HEK293 (cell line): ENCODE results near the gene RNF123.

Source experiments
- HOXA7 ChIP-seq: sonication (generic); formaldehyde crosslinking; IDR thresholded peaks from 2 replicates; pipeline ENCODE4 v1.8.1; 2022; ENCODE audit warnings: missing genetic modification reagents, borderline replicate concordance
- PATZ1 ChIP-seq: fragments of 450-650 bp; formaldehyde crosslinking; IDR thresholded peaks from 2 replicates; pipeline ENCODE4 v1.5.1; 2016; ENCODE audit warnings: missing biosample characterization, missing genetic modification characterization
- ZBTB8A ChIP-seq: fragments of 450-650 bp; formaldehyde crosslinking; IDR thresholded peaks from 2 replicates; pipeline ENCODE4 v1.5.1; 2016; ENCODE audit warnings: missing biosample characterization, missing genetic modification characterization
- ZNF24 ChIP-seq: fragments of 450-650 bp; formaldehyde crosslinking; IDR thresholded peaks from 2 replicates; pipeline ENCODE4 v1.5.1; 2016; ENCODE audit warnings: missing biosample characterization, missing genetic modification characterization
- ZNF274 ChIP-seq, 2 experiments: fragments of 200-500 bp in 1 of 2; fragments of 450-650 bp in 1 of 2; sonication (Bioruptor generic) in 1 of 2; formaldehyde crosslinking in 1 of 2; IDR thresholded peaks; 2 replicates each; pipeline versions ENCODE4 v1.5.1 to v1.6.1; 2014 to 2016; ENCODE audit warnings: borderline replicate concordance in 1 of 2, inconsistent platforms in 1 of 2, low read length in 1 of 2, missing biosample characterization in 1 of 2, missing genetic modification characterization in 1 of 2
- ZNF324 ChIP-seq: fragments of 450-650 bp; formaldehyde crosslinking; IDR thresholded peaks from 2 replicates; pipeline ENCODE4 v1.5.1; 2016; ENCODE audit warnings: missing biosample characterization, missing genetic modification characterization
- ZNF513 ChIP-seq: fragments of 450-650 bp; IDR thresholded peaks from 2 replicates; pipeline ENCODE4 v1.5.1; 2018; ENCODE audit warnings: missing biosample characterization, missing genetic modification characterization
- ZNF707 ChIP-seq: fragments of 450-650 bp; formaldehyde crosslinking; IDR thresholded peaks from 2 replicates; pipeline ENCODE4 v1.5.1; 2016; ENCODE audit warnings: missing biosample characterization, missing genetic modification characterization
- TF ChIP-seq, protein P1 (sequence below): fragments of 450-650 bp; formaldehyde crosslinking; IDR thresholded peaks from 2 replicates; pipeline ENCODE4 v1.5.1; 2016; ENCODE audit warnings: missing biosample characterization, missing genetic modification characterization

GRCh38 chr3:49759226-49759625 lies 69.9 kb downstream of the RNF123 start:
- TF ChIP-seq, protein P1, sequence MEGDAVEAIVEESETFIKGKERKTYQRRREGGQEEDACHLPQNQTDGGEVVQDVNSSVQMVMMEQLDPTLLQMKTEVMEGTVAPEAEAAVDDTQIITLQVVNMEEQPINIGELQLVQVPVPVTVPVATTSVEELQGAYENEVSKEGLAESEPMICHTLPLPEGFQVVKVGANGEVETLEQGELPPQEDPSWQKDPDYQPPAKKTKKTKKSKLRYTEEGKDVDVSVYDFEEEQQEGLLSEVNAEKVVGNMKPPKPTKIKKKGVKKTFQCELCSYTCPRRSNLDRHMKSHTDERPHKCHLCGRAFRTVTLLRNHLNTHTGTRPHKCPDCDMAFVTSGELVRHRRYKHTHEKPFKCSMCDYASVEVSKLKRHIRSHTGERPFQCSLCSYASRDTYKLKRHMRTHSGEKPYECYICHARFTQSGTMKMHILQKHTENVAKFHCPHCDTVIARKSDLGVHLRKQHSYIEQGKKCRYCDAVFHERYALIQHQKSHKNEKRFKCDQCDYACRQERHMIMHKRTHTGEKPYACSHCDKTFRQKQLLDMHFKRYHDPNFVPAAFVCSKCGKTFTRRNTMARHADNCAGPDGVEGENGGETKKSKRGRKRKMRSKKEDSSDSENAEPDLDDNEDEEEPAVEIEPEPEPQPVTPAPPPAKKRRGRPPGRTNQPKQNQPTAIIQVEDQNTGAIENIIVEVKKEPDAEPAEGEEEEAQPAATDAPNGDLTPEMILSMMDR (tag by site-specific recombination), result no peak
- TF ChIP-seq ZNF513 (tag by site-specific recombination), result no peak
- no peak for TF ChIP-seq ZBTB8A
- no peak for TF ChIP-seq ZNF324 (tag by site-specific recombination)
- no peak for TF ChIP-seq ZNF24 (tag by site-specific recombination)
- TF ChIP-seq PATZ1 (tag by site-specific recombination), result no peak
- no peak for TF ChIP-seq ZNF707 (tag by site-specific recombination)
- no peak for TF ChIP-seq HOXA7 (CRISPR knock-in tag)
- TF ChIP-seq ZNF274 (IDR thresholded peaks at IDR 0.05; ENCODE audit: low read length), result no peak
- TF ChIP-seq ZNF274 (tag by site-specific recombination; IDR thresholded peaks at IDR 0.05; ENCODE audit: borderline replicate concordance), result no peak
